ENCODE results near the gene P2RX7.
"Not testable (repeated sequence)": the region's sequence is repeated elsewhere in the genome, so short reads cannot be mapped to it uniquely, and the experiment has no call there.

P2RX7 gene

DNA sequence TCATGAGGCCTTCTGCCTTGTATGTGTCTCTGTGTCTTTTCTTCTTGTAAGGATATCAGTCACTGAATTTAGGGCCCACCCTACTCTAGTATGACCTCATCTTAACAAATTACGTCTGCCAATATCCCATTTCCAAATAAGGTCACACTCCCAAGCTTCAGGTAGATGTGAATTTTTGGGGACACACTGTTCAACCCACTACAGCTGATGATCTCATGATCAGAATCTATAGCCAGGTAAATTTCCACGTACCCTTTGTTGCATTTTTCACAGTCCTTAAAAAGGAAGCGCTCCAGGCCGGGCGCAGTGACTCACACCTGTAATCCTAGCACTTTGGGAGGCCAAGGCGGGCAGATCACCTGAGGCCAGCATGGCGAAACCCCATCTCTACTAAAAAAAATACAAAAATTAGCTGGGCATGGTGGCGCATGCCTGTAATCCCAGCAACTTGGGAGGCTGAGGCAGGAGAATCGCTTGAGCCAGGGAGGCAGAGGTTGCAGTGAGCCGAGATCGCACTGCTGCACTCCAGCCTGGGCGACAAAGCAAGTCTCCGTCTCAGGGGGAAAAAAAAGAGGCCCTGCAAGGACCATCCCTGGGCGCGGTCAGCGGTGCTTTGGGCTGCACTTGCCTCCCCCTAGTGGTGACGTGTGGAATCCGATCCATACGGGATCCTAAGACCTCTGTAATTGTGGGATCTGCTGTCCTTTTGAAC, 97.3 kb downstream of the P2RX7 start:
- not testable (repeated sequence) for DNase-seq (ENCODE audit: low read depth in 2 of 2)

DNA sequence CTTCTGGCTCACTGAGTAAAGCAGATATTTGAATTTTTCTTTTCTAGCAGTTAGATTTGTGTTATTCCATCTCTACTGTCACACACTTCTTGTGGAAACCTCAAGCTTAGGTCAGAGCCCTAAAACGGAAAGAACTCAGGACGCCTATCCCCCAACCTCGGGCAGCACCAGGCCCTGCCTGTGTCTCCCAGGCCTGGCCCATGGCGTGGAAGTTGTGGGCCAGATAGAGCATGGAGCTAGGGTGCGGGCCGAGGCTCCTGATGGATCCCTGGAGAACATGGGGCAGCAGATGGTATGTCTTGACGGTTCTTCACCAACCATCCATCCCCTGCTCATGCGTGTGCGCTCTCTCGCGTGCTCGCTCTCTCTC, 97.8 kb downstream of the P2RX7 start:
- DNase-seq (ENCODE audit: low read depth in 2 of 2), result no peak

DNA sequence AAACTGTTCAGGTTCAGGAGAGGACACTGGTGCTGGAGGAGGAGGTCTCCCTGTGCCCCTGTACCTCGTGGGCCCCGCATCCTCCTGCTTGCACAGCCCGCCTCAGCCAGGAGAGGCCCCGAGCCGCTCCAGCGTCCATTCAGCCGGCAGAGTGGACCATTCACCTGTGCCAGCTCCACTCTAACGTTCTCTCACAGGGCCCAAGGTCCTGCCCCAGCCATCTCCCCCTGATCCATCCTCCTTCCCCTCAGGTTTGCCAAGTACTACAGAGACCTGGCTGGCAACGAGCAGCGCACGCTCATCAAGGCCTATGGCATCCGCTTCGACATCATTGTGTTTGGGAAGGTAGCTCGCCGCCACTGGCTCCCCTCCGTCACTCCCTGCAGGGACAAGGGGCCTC, 99.5 kb downstream of the P2RX7 start:
- DNase-seq (ENCODE audit: low read depth in 2 of 2), result no peak

DNA sequence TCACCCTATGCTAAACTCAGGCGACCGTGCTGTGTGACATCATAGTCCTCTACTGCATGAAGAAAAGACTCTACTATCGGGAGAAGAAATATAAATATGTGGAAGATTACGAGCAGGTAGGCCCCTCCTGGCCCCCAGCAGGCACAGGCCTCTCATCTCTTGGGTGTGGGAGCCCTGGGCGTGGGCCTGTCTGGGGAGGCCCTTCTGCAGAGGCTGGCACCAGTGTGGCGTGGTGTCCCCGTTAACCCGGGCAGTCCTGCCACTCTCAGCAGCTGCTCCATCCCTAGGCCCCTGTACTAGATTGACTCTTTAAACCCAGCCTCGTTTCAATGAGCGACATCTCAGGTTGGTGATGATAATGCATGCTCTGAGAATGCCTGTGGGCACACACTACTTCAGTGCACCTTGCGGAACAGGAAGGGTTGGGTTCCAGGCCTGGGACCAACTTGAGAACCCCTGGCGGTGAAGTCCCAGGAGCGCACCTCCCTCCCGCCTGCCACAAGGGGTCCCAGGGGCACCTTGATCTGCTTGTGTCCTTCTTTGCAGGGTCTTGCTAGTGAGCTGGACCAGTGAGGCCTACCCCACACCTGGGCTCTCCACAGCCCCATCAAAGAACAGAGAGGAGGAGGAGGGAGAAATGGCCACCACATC, 100.4 kb downstream of the P2RX7 start:
- no peak for DNase-seq (ENCODE audit: low read depth in 2 of 2)

DNA sequence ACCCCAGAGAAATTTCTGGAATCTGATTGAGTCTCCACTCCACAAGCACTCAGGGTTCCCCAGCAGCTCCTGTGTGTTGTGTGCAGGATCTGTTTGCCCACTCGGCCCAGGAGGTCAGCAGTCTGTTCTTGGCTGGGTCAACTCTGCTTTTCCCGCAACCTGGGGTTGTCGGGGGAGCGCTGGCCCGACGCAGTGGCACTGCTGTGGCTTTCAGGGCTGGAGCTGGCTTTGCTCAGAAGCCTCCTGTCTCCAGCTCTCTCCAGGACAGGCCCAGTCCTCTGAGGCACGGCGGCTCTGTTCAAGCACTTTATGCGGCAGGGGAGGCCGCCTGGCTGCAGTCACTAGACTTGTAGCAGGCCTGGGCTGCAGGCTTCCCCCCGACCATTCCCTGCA, 100.9 kb downstream of the P2RX7 start:
- DNase-seq (ENCODE audit: low read depth in 2 of 2), result no peak

DNA sequence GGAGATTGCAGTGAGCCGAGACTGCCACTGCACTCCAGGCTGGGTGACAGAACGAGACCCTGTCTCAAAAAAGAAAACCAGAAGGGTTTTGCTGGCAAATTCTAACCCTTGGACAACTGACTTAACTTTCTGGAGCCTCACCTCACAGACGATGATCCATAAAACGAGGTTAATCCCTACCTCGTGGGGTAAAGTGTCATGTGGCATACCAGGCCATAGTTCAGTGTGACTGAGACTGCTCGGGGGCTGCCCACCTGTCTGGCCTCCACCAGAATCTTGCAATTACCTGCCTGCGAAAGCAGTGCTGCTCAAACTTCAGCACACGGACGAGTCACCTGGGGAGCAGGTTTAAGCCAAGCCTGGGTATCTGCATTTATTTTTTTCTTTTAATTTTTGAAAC, 104.1 kb downstream of the P2RX7 start:
- DNase-seq (ENCODE audit: low read depth in 2 of 2), result no peak

DNA sequence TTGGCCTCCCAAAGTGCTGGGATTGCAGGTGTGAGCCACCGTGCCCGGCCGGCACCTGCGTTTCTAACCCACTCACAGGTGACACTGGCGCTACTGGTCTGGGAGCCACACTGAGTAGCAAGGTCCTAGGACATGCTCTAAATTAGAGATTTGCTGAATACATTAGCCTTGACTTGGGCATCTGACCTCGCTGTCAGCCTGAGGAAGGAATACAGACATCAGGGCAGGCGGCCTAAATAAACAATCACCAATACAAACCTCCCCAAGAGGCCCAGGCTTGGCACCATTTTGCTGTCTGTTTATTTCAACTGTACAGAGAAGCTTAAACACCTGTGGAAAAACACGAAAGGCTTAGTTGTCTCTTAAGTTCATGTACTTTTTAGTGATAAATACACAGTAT, 104.7 kb downstream of the P2RX7 start:
- no peak for DNase-seq (ENCODE audit: low read depth in 2 of 2)

Data from stimulated activated CD4-positive, alpha-beta T cell treated with anti-CD3 and anti-CD28 coated beads, Interleukin-1b, Interleukin-23, amount 100 ng/mL, for 1 hour (primary cell).